Measurements from ENCODE around the gene ZNF483. TPM values are rescaled to one million over a fixed set of nuclear protein-coding genes. Genes with fewer than 3 reads are reported as not detected.
A peak's percentile ranks its signal among the peaks of the same experiment; 100 is the strongest.

Gene ZNF483
- total and polyA plus RNA-seq, 10 donors, result 0.14 to 13.7 (median 7.0) TPM

- Histone ChIP-seq H3K9me3 (no peaks in the 10 kb centered on the region), H3K36me3 (peaks cover 0 to 41% (median 0%) of the 10 kb centered on the region in 6 donors), H3K4me3 (no peak overlapping the region), H3K27me3 (replicated peaks in 1 of 7) (peaks cover 0 to 4% (median 0%) of the 10 kb centered on the region in 7 donors), H3K27ac (no peak overlapping the region), H3K4me1 (no peaks in the 10 kb centered on the region)
- intact Hi-C loops (cut with DNase I; ENCODE audit: low total_unique reads), result no loop called here
- no peak for TF ChIP-seq POLR2AphosphoS5 (IDR thresholded peaks at IDR 0.05)
- 88 to 96% (median 94%) methylated on average over 5 of the region's 5 CpGs for WGBS, 5 donors
- DNase-seq, result no peak
These were observed 61.4 kb downstream of the ZNF483 start for GRCh38 chr9:111586378-111586777.

- TF ChIP-seq POLR2AphosphoS5 (IDR thresholded peaks at IDR 0.05), result no peak
- no peak for TF ChIP-seq CTCF (IDR thresholded peaks at IDR 0.05 in 8 of 11, conservative IDR thresholded peaks at IDR 0.05 in 3 of 11)
These were observed 63.9 kb downstream of the ZNF483 start for GRCh38 chr9:111588846-111589245.

GRCh38 chr9:111597852-111598732 lies 73.1 kb downstream of the ZNF483 start:
- 1 to 2% (median 1%) methylated on average over 41 of the region's 41 CpGs for WGBS, 5 donors
- peaks cover 0 to 16% (median 0%) of the 10 kb centered on the region in 6 donors for H3K36me3 ChIP-seq
- DNase-seq, result peak; percentile 84
- peak overlapping the region; percentile 48 to 74 (median 55) for H3K4me3 ChIP-seq
- no peaks in the 10 kb centered on the region for H3K9me3 ChIP-seq
- intact Hi-C loops (cut with DNase I; ENCODE audit: low total_unique reads), result no loop called here
- TF ChIP-seq POLR2A (IDR thresholded peaks at IDR 0.05) (no peak), POLR2AphosphoS5 (IDR thresholded peaks at IDR 0.05) (peak in 2 of 3 donors; percentile 34 to 35), CTCF (IDR thresholded peaks at IDR 0.05 in 8 of 11, conservative IDR thresholded peaks at IDR 0.05 in 3 of 11) (peak in 10 of 11 experiments; percentile 16 to 72 (median 50))
- peak overlapping the region in 7 of 8 donors; percentile 23 to 82 (median 71) for H3K27ac ChIP-seq
- H3K27me3 ChIP-seq (replicated peaks in 1 of 7), result peaks cover 0 to 40% (median 11%) of the 10 kb centered on the region in 7 donors
- peaks cover 0 to 30% (median 27%) of the 10 kb centered on the region in 6 donors for H3K4me1 ChIP-seq

More at GRCh38 chr9:111588846-111589245, 63.9 kb downstream of the ZNF483 start:
- peaks cover 0 to 4% (median 0%) of the 10 kb centered on the region in 7 donors for H3K27me3 ChIP-seq (replicated peaks in 1 of 7)
- intact Hi-C loops (cut with DNase I; ENCODE audit: low total_unique reads), result no loop called here
- no peaks in the 10 kb centered on the region for H3K4me1 ChIP-seq
- no peak for DNase-seq
- WGBS, 5 donors, result 77 to 89% (median 81%) methylated on average over 5 of the region's 5 CpGs
- no peak overlapping the region for H3K27ac ChIP-seq
- peaks cover 0 to 26% (median 0%) of the 10 kb centered on the region in 6 donors for H3K36me3 ChIP-seq
- H3K4me3 ChIP-seq, result no peak overlapping the region
- H3K9me3 ChIP-seq, result no peaks in the 10 kb centered on the region

GRCh38 chr9:111598733-111599091 lies 73.7 kb downstream of the ZNF483 start:
- Histone ChIP-seq H3K4me1 (peaks cover 0 to 30% (median 27%) of the 10 kb centered on the region in 6 donors), H3K36me3 (peaks cover 0 to 13% (median 0%) of the 10 kb centered on the region in 6 donors), H3K27ac (peak overlapping the region in 7 of 8 donors; percentile 63 to 82 (median 74)), H3K27me3 (replicated peaks in 1 of 7) (peaks cover 0 to 40% (median 11%) of the 10 kb centered on the region in 7 donors), H3K9me3 (no peaks in the 10 kb centered on the region), H3K4me3 (peak overlapping the region; percentile 48 to 74 (median 55))
- WGBS, 5 donors, result 2 to 5% (median 2%) methylated on average over 16 of the region's 16 CpGs
- no peak for DNase-seq
- TF ChIP-seq POLR2A (IDR thresholded peaks at IDR 0.05), result no peak
- TF ChIP-seq POLR2AphosphoS5 (IDR thresholded peaks at IDR 0.05), result no peak
- intact Hi-C loops (cut with DNase I; ENCODE audit: low total_unique reads), result no loop called here
